WI38 (cell line): Measurements from ENCODE around the gene KCTD5.
"Not testable (repeated sequence)": the region's sequence is repeated elsewhere in the genome, so short reads cannot be mapped to it uniquely, and the experiment has no call there.

Source experiments
- H3K4me3 ChIP-seq: 2 replicates; pipeline ENCODE4 v1.5.1; 2011; ENCODE audit warnings: low read depth, mild to moderate bottlenecking, control low read depth, low read length
- CTCF ChIP-seq: IDR thresholded peaks from 2 replicates; pipeline ENCODE4 v1.5.1; 2012; ENCODE audit warnings: low read depth, mild to moderate bottlenecking, control low read depth, low read length

Gene KCTD5

GRCh38 chr16:2682209-2683021 lies at the start of gene KCTD5:
TSS of gene KCTD5 (plus strand) at chr16:2682523. CDS start at chr16:2682549, 26 bp downstream.
- H3K4me3 ChIP-seq: peak within 1 kb of the TSS; percentile 97

GRCh38 chr16:2639071-2639721 lies 43.1 kb upstream of the KCTD5 start:
- not testable (repeated sequence) for H3K4me3 ChIP-seq

More at GRCh38 chr16:2682209-2683021, at the start of gene KCTD5:
- no peak for TF ChIP-seq CTCF

GRCh38 chr16:2639722-2640072 lies 42.6 kb upstream of the KCTD5 start:
- H3K4me3 ChIP-seq: not testable (repeated sequence)

- not testable (repeated sequence) for H3K4me3 ChIP-seq
Measured at GRCh38 chr16:2642561-2642960, 39.8 kb upstream of the KCTD5 start.

GRCh38 chr16:2644754-2645453 lies 37.4 kb upstream of the KCTD5 start:
- H3K4me3 ChIP-seq: not testable (repeated sequence)

- H3K4me3 ChIP-seq: not testable (repeated sequence)
Measured at GRCh38 chr16:2651268-2651871, 31.0 kb upstream of the KCTD5 start.

GRCh38 chr16:2653915-2654314 lies 28.4 kb upstream of the KCTD5 start:
- not testable (repeated sequence) for H3K4me3 ChIP-seq

GRCh38 chr16:2654949-2655348 lies 27.4 kb upstream of the KCTD5 start:
- H3K4me3 ChIP-seq: not testable (repeated sequence)

- H3K4me3 ChIP-seq: no peak overlapping the region
- TF ChIP-seq CTCF: no peak
Measured at GRCh38 chr16:2656985-2657384, 25.3 kb upstream of the KCTD5 start.

- H3K4me3 ChIP-seq: not testable (repeated sequence)
Measured at GRCh38 chr16:2657803-2658202, 24.5 kb upstream of the KCTD5 start.

GRCh38 chr16:2659560-2659959 lies 22.8 kb upstream of the KCTD5 start:
- H3K4me3 ChIP-seq: not testable (repeated sequence)

GRCh38 chr16:2660014-2660662 lies 22.2 kb upstream of the KCTD5 start:
- H3K4me3 ChIP-seq: not testable (repeated sequence)
